Body of pancreas (tissue), 4 donors: ENCODE results near the gene GRM4.

Source experiments
- CTCF ChIP-seq, 7 experiments: fragments of 450-650 bp in 4 of 7; fragments of 200-600 bp in 3 of 7; sonication (generic) in 3 of 7; IDR thresholded peaks; one replicate each; pipeline ENCODE4 v1.5.1; 2016 to 2019; ENCODE audit warnings: antibody characterized with exemption in 7 of 7
- POLR2A ChIP-seq, 3 donors: fragments of 450-650 bp; IDR thresholded peaks; one replicate each; pipeline ENCODE4 v1.6.1; 2016; ENCODE audit warnings: antibody characterized with exemption in 3 of 3, mild to moderate bottlenecking in 2 of 3

GRCh38 chr6:34094474-34095135, 51.3 kb downstream of the GRM4 start:
- TF ChIP-seq CTCF (IDR thresholded peaks at IDR 0.05): no peak
- no peak for TF ChIP-seq POLR2A (IDR thresholded peaks at IDR 0.05)
